Stimulated activated memory B cell treated with anti-CD40 and anti-IgM and Interleukin-4, amounts not matched to agents 10 μg/mL and 1 μg/mL and 100 μg/mL, for 72 hours (primary cell): ENCODE data around the gene FGF5.
A peak's percentile ranks its signal among the peaks of the same experiment; 100 is the strongest.
"Not testable (repeated sequence)": the region's sequence is repeated elsewhere in the genome, so short reads cannot be mapped to it uniquely, and the experiment has no call there.

ENCODE experiments used
- ATAC-seq: fragments of 150-1000 bp; cut with Tn5 transposase; 2 replicates; pipeline ENCODE4 v1.10.0; 2021
- H3K27ac Mint-ChIP-seq: one replicate; pipeline ENCODE4 v1.8.0; 2022; ENCODE audit warnings: mild to moderate bottlenecking, mixed read lengths
- H3K27me3 Mint-ChIP-seq: one replicate; pipeline ENCODE4 v1.8.0; 2022; ENCODE audit warnings: mixed read lengths
- H3K36me3 Mint-ChIP-seq: one replicate; pipeline ENCODE4 v1.8.0; 2022; ENCODE audit warnings: mixed read lengths
- H3K4me1 Mint-ChIP-seq: one replicate; pipeline ENCODE4 v1.8.0; 2022; ENCODE audit warnings: mixed read lengths
- H3K4me3 Mint-ChIP-seq: one replicate; pipeline ENCODE4 v1.8.0; 2022; ENCODE audit warnings: mild to moderate bottlenecking, moderate library complexity, mixed read lengths
- H3K9me3 Mint-ChIP-seq: one replicate; pipeline ENCODE4 v1.8.0; 2022; ENCODE audit warnings: mixed read lengths

The FGF5 gene

DNA sequence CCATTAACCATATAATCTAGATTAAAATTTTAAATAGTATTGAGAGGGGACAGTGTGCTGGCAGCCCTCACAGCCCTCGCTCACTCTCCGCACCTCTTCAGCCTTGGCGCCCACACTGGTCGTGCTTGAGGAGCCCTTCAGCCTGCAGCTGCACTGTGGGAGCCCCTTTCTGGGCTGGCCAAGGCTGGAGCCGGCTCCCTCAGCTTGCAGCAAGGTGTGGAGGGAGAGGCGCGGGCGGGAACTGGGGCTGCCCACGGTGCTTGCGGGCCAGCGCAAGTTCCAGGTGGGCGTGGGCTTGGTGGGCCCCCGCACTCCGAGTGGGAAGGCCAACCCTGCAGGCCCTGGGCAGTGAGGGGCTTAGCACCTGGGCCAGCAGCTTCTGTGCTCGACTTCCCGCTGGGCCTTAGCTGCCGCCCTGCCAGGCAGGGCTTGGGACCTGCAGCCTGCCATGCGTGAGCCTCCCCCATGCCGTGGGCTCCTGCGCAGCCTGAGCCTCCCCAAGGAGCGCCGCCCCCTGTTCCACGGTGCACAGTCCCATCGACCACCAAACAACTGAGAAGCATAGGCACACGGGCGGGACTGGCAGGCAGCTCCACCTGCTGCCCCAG, 36.3 kb downstream of the FGF5 start:
- Mint-ChIP-seq H3K9me3 (peaks cover 3% of the 10 kb centered on the region), H3K27me3 (peaks cover 13% of the 10 kb centered on the region), H3K4me1 (no peaks in the 10 kb centered on the region), H3K36me3 (no peaks in the 10 kb centered on the region), H3K4me3 (no peak overlapping the region), H3K27ac (no peak overlapping the region)
- no peak for ATAC-seq

DNA sequence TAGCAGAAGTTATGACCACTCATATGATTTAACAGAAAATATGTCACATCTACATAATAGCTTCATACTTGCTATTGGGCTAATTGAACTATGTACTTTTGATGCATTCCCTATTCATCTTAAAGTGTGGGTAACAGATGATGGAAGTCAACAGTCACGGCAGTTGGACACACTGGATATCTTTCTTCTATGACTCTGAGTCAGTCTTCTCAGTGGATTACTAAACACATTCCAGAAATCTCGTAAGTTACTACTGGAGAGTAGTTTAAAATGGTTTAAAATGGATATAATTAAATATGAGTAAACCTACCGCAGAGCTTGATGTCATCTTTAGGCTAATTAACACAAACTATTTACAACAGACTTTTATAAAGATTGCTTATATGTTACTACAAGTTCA, 39.0 kb downstream of the FGF5 start:
- Mint-ChIP-seq H3K36me3 (no peaks in the 10 kb centered on the region), H3K9me3 (peaks cover 3% of the 10 kb centered on the region), H3K4me1 (no peaks in the 10 kb centered on the region), H3K27me3 (peaks cover 32% of the 10 kb centered on the region), H3K27ac (no peak overlapping the region), H3K4me3 (no peak overlapping the region)
- ATAC-seq: no peak

DNA sequence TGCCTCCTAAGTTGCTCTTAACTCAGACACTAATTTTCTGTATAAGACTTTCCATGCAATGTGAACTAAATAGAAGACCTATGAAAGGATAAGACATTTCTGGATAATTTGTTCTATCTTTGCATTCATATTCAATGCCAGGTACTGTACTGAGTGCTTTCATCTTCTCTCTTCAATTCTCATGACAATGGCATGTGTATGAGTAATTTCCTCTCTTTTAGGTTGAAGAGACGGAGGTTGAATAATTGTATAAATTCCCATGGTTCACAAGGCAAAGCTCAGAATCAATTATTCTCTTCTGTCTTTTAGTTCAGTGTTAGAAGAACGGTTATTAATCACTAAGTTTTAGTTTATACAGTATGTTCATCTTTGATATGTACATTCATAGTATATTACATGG, 39.8 kb downstream of the FGF5 start:
- no peaks in the 10 kb centered on the region for H3K36me3 Mint-ChIP-seq
- no peaks in the 10 kb centered on the region for H3K4me1 Mint-ChIP-seq
- no peak overlapping the region for H3K27ac Mint-ChIP-seq
- H3K9me3 Mint-ChIP-seq: peaks cover 3% of the 10 kb centered on the region
- peaks cover 32% of the 10 kb centered on the region for H3K27me3 Mint-ChIP-seq
- no peak for ATAC-seq
- H3K4me3 Mint-ChIP-seq: no peak overlapping the region

DNA sequence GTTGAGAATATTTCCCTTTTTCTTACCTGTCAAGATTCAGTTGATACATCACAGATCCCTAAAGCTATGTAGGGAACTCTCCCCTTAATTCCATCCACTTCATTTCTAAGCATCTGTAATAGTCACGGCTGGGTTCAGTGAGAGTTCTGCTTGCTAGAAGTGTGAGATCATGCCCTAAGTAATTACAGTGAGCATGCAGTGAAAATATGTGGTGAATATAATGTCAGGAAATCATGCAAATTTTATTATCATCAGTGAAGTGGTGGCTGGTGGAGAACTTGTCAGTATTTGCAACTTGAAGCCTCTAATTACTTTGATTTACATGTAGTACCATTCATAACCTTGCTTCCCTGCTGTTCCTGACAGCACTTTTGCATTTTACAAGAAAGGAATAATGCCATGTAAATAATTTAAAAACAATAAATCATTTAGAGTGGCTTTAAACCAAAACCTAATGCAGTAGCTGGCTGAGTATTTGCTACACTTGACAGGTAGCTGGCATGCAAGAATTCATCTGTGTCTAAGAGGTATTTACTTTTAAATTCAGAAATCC, 40.8 kb downstream of the FGF5 start:
- no peak overlapping the region for H3K27ac Mint-ChIP-seq
- H3K4me1 Mint-ChIP-seq: no peaks in the 10 kb centered on the region
- no peak for ATAC-seq

DNA sequence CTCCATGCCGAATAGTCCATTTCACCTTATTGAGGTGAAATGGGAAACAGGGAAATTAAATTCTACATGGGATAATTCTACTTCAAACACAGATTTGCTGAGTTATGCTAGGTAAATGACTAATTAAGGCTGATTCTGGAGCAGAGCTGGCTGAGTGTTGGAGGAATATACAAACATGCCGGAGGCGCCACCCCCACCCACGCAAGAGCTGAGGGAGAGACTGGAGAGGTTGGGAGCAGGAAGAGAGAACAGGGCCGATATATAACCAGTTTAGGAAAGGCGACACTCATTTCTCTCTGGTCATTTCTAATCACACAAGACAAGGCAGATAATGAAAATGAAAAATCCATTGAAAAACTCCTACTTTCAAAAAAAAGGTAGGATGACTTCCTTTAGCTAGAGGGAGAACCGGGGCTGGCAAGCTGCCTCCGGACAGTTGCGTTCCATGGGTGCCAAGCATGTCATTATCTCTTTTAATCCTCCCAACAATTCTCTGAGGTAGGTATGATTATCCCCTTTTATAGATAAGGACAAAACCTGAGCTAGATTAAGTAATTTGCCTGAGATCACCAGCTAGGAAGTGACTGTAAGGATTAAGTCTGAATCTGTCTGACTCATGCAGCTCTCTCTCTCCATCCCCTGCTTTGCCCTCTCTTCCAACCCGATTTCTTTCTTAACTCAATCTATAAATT, 41.5 kb downstream of the FGF5 start:
- no peaks in the 10 kb centered on the region for H3K4me1 Mint-ChIP-seq
- peaks cover 32% of the 10 kb centered on the region for H3K27me3 Mint-ChIP-seq
- H3K27ac Mint-ChIP-seq: no peak overlapping the region

More for the DNA sequence above, 40.8 kb downstream of the FGF5 start:
- H3K4me3 Mint-ChIP-seq: no peak overlapping the region
- H3K27me3 Mint-ChIP-seq: peaks cover 32% of the 10 kb centered on the region
- no peaks in the 10 kb centered on the region for H3K36me3 Mint-ChIP-seq
- no peaks in the 10 kb centered on the region for H3K9me3 Mint-ChIP-seq

DNA sequence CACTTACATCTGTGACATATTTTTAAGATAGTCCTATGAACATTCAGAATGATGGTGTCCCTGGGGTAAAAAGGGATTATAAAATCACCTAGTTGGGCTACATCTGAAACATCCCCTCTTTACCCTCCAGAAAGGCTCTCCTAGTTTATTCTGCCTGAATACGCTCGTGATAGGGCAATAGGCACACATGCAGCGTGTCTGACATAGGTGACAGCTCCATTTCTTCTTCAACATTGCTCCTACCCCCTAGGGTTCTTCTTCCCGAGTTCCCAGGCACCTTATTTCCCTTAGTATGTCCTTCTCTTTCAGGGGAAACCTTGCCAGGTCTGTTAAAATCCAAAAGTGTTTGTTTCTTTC, 42.0 kb downstream of the FGF5 start:
- Mint-ChIP-seq H3K27ac (no peak overlapping the region), H3K4me3 (no peak overlapping the region), H3K4me1 (no peaks in the 10 kb centered on the region), H3K36me3 (no peaks in the 10 kb centered on the region), H3K9me3 (no peaks in the 10 kb centered on the region), H3K27me3 (peaks cover 32% of the 10 kb centered on the region)
- no peak for ATAC-seq

More for the DNA sequence above, 41.5 kb downstream of the FGF5 start:
- Mint-ChIP-seq H3K9me3 (no peaks in the 10 kb centered on the region), H3K4me3 (no peak overlapping the region), H3K36me3 (no peaks in the 10 kb centered on the region)
- ATAC-seq: no peak

DNA sequence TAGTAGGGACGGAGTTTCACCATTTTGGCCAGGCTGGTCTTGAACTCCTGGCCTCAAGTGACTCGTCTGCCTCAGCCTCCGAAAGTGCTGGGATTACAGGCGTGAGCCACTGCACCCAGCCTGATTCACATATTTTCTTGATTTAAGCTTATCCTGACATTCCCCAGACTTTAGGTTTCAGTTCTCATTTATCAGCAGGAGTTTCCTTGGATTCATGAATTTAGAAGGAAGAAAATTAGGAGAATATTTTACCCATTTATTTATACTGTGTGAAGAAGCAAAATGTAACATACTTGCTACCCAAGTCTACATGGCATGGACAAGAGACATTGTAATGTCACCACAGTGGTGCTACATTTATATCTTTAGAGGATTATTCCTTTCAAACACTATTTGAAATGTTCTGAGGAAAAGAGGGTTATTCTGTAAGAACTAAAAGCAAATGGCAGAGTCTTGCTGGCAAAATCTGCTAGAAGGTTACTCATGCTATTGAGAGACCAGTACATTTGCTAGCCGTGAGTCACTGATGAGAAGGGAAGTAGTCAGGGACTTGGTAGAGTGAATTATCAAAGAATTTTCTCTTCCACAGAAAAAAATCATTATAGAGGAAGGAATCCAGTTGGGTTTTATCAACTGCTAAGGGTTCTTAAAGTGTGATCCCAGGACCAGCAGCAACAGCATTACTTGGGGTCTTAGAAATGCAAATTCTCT, 43.0 kb downstream of the FGF5 start:
- no peaks in the 10 kb centered on the region for H3K36me3 Mint-ChIP-seq
- no peak overlapping the region for H3K27ac Mint-ChIP-seq
- no peak overlapping the region for H3K4me3 Mint-ChIP-seq
- peaks cover 32% of the 10 kb centered on the region for H3K27me3 Mint-ChIP-seq
- no peaks in the 10 kb centered on the region for H3K4me1 Mint-ChIP-seq
- no peak for ATAC-seq
- H3K9me3 Mint-ChIP-seq: no peaks in the 10 kb centered on the region

DNA sequence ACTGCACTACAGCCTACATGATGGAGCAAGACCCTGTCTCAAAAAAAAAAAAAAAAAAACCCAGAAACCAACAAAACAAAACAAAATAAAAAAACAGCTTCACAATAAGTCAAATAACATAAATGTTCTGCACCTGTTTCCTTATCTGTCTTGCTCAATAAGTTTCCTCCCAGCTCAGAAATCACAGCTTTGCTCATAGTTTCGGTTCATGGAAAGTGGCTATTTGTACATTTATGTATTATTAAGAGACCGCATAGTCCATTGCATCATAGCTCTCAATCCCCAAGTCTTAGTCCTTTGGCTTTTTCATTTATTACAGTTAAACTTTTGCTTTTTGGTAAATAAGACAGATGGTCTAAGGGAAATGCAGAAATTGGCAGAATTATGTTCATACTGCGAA, 44.7 kb downstream of the FGF5 start:
- H3K36me3 Mint-ChIP-seq: no peaks in the 10 kb centered on the region
- no peak overlapping the region for H3K27ac Mint-ChIP-seq
- no peaks in the 10 kb centered on the region for H3K4me1 Mint-ChIP-seq
- H3K4me3 Mint-ChIP-seq: no peak overlapping the region
- no peaks in the 10 kb centered on the region for H3K9me3 Mint-ChIP-seq
- ATAC-seq: no peak
- H3K27me3 Mint-ChIP-seq: peaks cover 30% of the 10 kb centered on the region

DNA sequence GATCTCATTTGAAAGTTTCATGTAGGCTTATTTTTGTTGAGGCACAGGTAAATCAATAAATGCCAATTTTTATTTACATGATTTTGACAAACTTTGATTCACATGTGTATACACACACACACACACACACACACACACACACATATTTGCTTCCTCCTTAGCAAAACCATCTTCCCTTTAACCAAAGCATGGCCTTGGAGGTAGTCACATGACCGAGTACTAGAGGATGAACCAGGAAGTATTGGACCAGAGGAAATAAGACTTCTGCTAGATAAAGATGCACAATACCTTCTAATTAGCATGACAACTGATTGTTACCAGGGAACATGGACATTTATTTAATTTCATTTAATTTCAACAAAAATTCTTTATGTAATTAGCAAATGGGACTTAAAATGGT, 45.7 kb downstream of the FGF5 start:
- no peak overlapping the region for H3K4me3 Mint-ChIP-seq
- H3K9me3 Mint-ChIP-seq: no peaks in the 10 kb centered on the region
- ATAC-seq: no peak
- H3K27me3 Mint-ChIP-seq: peaks cover 23% of the 10 kb centered on the region
- no peaks in the 10 kb centered on the region for H3K4me1 Mint-ChIP-seq
- no peak overlapping the region for H3K27ac Mint-ChIP-seq
- no peaks in the 10 kb centered on the region for H3K36me3 Mint-ChIP-seq

DNA sequence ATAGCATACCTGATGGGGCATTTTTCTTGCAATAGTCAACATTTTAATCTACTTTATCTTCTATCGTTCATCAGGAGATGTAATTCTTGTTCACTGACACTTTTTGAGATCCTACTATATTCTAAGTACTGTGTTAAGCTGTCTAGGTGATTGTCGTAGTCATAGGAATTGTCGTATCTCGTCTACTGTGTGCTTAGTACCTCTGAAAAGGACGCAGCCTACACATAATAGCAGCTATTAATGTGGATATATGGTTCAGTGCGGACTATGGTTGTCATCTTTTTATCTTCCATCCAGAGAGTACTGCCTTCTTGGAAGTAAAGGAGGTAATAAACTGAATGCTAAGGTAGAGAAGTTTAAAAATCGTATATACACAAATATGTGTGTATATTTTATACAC, 47.2 kb downstream of the FGF5 start:
- peaks cover 9% of the 10 kb centered on the region for H3K27me3 Mint-ChIP-seq
- H3K4me3 Mint-ChIP-seq: no peak overlapping the region
- H3K9me3 Mint-ChIP-seq: no peaks in the 10 kb centered on the region
- ATAC-seq: no peak
- H3K4me1 Mint-ChIP-seq: no peaks in the 10 kb centered on the region
- no peaks in the 10 kb centered on the region for H3K36me3 Mint-ChIP-seq
- H3K27ac Mint-ChIP-seq: no peak overlapping the region

DNA sequence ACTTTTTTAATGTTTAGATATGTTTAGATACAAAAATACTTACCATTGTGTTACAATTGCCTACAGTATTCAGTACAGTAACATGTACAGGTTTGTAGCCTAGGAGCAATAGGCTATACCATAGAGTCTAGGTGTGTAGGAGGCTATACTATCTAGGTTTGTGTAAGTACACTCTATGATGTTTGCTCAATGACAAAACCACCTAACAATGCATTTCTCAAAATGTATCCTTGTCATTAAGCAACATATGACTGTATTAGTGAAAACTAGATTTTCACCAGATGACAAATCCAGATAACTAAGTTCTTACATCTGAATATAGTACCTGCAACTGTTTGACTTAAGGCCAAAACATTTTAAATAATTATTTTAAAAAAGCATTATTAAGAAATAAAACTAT, 49.4 kb downstream of the FGF5 start:
- ATAC-seq, H3K9me3 Mint-ChIP-seq, H3K27ac Mint-ChIP-seq, H3K36me3 Mint-ChIP-seq, H3K4me1 Mint-ChIP-seq, H3K4me3 Mint-ChIP-seq, H3K27me3 Mint-ChIP-seq: not testable (repeated sequence)

DNA sequence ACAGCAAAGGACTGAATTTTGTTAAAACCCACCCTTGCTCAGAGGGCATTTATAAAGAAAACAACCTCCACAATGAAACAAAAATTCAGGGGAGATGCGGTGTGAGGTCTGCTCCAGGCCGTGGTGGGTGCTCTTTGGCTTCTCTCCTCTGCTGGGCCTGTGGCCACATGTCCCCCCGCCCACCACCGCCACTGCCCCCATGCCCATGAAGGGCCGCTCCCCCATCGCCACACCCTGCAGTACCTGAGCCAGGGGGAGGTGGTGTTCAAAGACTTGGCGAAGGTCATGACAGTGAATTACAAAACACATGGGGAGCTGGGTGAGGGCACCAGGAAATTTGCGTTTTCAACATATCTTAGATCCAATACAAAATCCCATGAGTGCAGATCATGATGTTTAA, 54.9 kb downstream of the FGF5 start:
- no peak overlapping the region for H3K27ac Mint-ChIP-seq
- H3K4me1 Mint-ChIP-seq: no peaks in the 10 kb centered on the region
- peak; percentile 42 for ATAC-seq
- no peaks in the 10 kb centered on the region for H3K36me3 Mint-ChIP-seq
- no peaks in the 10 kb centered on the region for H3K27me3 Mint-ChIP-seq
- no peaks in the 10 kb centered on the region for H3K9me3 Mint-ChIP-seq
- H3K4me3 Mint-ChIP-seq: no peak overlapping the region

DNA sequence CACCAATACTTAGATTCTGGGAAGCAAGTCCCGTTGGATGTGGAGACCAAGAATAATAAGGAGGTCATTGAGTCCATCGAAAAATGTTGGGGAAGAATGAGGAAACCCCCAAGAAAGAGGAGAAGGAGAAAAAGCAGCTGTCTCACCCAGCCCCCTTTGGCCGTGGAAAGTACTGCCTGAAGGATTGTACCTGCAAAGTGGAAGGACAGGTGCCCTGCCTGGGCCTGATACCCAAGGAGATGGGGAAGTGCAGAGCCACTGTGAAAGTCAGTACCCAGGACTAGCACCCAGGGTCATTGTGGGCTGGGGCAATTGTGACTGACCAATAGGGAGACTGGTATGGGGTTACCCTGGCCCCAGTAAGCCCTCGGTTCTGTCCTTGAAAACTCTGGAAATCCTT, 55.3 kb downstream of the FGF5 start:
- Mint-ChIP-seq H3K9me3 (no peaks in the 10 kb centered on the region), H3K4me1 (no peaks in the 10 kb centered on the region), H3K36me3 (no peaks in the 10 kb centered on the region), H3K4me3 (no peak overlapping the region), H3K27me3 (no peaks in the 10 kb centered on the region), H3K27ac (no peak overlapping the region)
- ATAC-seq: no peak

DNA sequence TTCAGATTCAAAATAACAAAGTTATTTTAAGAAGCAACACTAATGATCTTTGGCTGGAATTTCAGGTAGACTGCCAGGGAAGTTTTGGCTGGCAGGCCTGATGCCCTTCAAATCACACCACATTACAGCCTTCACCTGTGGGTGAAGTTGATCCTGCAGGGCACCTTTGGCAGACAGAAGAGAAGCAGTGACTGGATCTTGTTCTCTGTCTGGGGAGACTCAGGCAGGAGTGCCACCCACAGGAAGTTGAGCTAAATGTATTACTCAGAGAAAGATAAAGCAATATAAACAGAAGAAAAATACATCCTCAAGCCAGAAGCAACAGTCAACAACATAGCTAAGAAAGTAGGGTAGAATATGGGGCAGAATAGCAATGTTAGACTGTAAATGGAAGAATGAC, 56.3 kb downstream of the FGF5 start:
- Mint-ChIP-seq H3K27ac (no peak overlapping the region), H3K36me3 (no peaks in the 10 kb centered on the region), H3K9me3 (no peaks in the 10 kb centered on the region), H3K4me3 (no peak overlapping the region), H3K27me3 (no peaks in the 10 kb centered on the region), H3K4me1 (no peaks in the 10 kb centered on the region)
- ATAC-seq: no peak

DNA sequence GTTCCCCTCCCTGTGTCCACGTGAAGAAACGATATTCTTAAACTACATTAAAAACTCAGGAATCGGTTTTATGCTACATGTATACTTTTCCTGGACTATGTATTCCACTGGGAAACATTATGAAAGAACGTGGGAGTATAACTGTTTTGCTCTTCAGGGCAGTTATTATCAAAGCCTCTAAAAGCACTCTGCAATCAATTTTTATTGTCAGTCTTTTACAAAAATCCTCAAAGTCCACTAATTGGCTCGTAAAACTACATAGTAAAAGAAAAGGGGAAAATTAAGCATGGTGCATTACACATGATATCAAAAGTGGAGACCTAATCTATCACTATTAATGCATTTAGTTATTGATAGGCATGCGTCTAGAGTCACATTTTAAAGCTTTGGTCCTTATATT, 57.7 kb downstream of the FGF5 start:
- no peaks in the 10 kb centered on the region for H3K9me3 Mint-ChIP-seq

DNA sequence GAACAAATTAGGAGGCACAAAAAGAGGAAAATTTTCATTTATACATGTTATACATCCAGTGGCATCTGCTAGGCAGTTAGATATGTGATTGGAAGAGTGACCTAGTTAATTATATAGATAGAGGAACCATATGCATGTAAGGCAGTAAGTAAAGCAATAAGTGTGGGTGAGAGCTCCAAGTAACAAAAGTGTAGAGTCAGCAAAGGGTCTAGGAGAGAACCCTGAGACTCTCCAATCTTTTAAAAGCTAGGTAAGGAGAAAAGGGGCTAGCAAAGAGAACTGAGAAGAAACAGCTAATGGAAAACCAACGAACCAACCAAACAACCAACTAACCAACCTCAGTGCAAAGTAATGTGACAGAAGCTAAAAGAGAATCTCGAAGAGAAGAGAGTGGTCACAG, 65.2 kb downstream of the FGF5 start:
- no peaks in the 10 kb centered on the region for H3K36me3 Mint-ChIP-seq
- ATAC-seq: no peak
- H3K27me3 Mint-ChIP-seq: peaks cover 13% of the 10 kb centered on the region
- H3K4me1 Mint-ChIP-seq: peaks cover 14% of the 10 kb centered on the region
- H3K4me3 Mint-ChIP-seq: no peak overlapping the region
- H3K9me3 Mint-ChIP-seq: no peaks in the 10 kb centered on the region
- no peak overlapping the region for H3K27ac Mint-ChIP-seq

More for the DNA sequence above, 57.7 kb downstream of the FGF5 start:
- no peak overlapping the region for H3K4me3 Mint-ChIP-seq
- H3K4me1 Mint-ChIP-seq: no peaks in the 10 kb centered on the region
- no peaks in the 10 kb centered on the region for H3K27me3 Mint-ChIP-seq
- no peak overlapping the region for H3K27ac Mint-ChIP-seq
- H3K36me3 Mint-ChIP-seq: no peaks in the 10 kb centered on the region
- ATAC-seq: no peak
